Measurements from ENCODE around the gene WAC.
A peak's percentile ranks its signal among the peaks of the same experiment; 100 is the strongest.

Gene WAC

DNA sequence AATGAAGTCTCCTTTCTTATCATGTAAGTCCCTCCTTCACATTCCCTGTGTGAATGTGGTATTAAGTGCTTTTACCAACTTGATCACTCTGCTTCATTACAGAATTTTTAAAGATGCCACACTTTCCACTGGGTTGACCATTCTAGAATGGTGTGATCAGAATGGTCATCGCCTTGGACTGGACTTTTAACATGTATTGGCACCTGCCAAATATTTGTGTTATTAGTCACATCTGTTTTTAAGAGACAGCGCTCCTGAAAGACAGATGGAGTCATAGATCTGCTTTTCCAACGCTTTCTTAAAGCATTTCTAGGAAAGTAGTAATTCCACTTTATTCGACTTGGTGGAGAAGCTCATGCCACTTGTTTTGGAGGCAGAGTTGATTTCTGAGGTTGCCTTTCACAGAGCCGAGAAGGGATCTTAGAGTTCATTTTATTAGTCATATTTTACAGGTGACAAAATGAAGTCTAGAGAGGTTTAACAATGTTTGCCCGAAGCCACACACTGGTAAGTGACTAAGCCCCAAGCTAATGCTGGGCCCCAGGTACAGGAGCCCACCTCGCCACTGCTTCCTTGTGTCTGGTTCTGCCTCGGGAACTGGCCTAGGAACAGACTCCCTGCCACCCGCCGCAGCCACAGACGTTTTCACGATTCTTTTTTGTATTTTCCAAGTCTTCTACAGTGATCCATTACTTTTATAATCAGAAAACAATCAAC is 134.0 kb downstream of the WAC start:
- DNase-seq (ENCODE audit: low read depth in 3 of 3): no peak

DNA sequence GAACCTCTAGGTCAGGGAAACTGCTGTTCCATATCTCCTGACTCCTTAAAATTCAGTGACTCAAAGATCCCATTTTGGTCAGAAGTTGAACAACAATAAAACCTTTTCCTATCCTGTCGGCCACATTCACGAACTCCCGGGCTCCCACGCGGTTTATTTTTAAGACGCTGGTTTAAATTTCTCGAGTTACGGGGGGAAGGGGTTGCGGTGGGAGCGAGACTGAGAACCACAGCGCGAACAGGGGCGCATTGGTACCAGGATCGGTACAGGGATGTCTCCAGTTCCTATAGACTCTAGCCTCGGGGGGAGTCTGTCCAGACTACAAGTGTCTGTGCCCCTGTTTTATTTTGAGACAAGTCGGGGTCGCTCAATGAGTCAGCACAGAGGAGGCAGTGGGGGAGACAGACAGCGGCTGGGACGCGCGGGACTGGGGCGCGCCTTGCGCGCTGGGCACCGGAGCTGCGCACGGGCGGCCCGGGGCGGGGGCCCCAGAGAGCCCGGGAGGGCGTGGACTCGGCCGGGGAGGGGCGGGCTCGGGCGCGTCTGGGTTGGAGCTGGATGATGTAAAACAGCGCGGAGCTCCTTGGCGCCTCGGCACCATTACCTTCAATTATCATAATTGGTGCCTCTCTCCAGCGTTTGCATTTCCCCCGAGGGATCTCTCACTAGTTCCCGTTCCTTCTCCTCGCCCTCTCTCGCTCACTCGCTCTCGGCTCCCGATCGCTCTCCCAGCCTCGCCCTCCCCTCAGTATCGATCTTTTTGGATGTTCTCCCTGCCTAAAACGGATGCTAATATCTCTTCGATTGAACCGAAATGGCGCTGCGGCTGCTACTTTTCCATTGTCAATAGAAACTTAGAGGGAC is 135.7 kb downstream of the WAC start:
- peak in 2 of 3 experiments; percentile 21 to 61 for DNase-seq (ENCODE audit: low read depth in 3 of 3)

DNA sequence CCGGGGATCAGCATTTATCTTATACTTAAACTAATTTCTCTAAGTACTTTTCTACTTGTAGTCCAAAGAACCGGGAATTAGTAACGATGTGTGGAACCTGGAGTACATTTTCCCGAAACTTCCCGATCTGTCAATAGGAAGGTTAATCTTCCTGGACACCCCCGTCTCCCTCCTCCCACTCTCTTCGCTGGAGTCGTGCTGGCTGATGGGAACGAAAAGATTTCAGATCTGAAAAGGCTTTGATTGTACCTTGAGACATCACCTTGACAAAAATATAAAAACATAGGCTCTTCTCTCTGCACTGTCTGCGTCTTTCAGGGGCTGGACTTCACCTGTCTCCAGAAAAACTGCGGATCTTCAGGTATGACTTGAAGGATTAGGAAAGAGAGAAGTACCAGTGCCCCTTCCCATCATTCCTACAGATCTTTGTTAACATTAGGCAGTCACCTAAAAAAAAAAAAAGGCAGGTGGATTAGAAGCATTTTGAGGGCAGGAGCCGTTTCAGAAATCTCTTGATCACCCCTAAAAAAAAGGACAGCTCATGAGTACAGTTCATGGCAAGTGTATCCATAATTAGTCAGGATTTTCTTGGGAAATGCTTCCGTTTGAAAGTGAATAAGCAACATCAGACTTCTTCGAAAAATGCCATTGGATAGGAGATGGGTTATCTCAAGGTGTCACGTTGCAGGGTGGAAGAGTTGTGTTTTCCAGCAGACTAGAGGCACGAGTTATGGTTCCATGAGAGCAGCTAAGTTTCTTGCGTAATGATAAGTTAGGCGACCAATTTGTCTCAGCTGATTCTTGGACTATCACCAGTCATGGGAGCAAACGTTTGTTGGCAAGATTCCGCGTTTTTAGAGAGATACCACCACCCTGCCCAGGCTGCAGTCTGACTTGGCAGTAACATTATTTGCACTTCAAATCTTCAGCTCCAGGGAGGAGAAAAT is 136.6 kb downstream of the WAC start:
- DNase-seq (ENCODE audit: low read depth in 3 of 3): no peak
